KMS-11 (cell line): ENCODE measurements around the gene ARID1B.

ENCODE experiments used
- H2AFZ ChIP-seq: fragments of 200-600 bp; sonication (generic); 2 replicates; pipeline ENCODE4 v1.6.1; 2016; ENCODE audit warnings: antibody characterized with exemption, mixed run types, low read depth
- H3K27ac ChIP-seq: fragments of 200-600 bp; sonication (generic); 2 replicates; pipeline ENCODE4 v1.6.1; 2016; ENCODE audit warnings: mild to moderate bottlenecking, mixed run types
- H3K27me3 ChIP-seq: fragments of 200-600 bp; sonication (generic); 2 replicates; pipeline ENCODE4 v1.6.1; 2017; ENCODE audit warnings: mild to moderate bottlenecking, low read depth, mixed run types, moderate library complexity; ENCODE audit not compliant: insufficient read depth
- H3K36me3 ChIP-seq: fragments of 200-600 bp; sonication (generic); 2 replicates; pipeline ENCODE4 v1.6.1; 2017; ENCODE audit warnings: mild to moderate bottlenecking, mixed run types; ENCODE audit not compliant: insufficient read depth
- H3K4me1 ChIP-seq: fragments of 200-600 bp; sonication (generic); 2 replicates; pipeline ENCODE4 v1.6.1; 2016; ENCODE audit warnings: mild to moderate bottlenecking, low read depth, mixed run types; ENCODE audit not compliant: poor library complexity, severe bottlenecking
- H3K4me2 ChIP-seq: fragments of 200-600 bp; sonication (generic); 2 replicates; pipeline ENCODE4 v1.7.0; 2016; ENCODE audit warnings: mild to moderate bottlenecking, mixed run types
- H3K4me3 ChIP-seq: fragments of 200-600 bp; sonication (generic); IDR thresholded peaks from 2 replicates; pipeline ENCODE4 v1.6.1; 2017; ENCODE audit warnings: low read depth, low read length, mixed read lengths; ENCODE audit not compliant: insufficient read depth
- H3K79me2 ChIP-seq: fragments of 200-600 bp; sonication (generic); 2 replicates; pipeline ENCODE4 v1.6.1; 2016; ENCODE audit warnings: low read depth, mixed run types; ENCODE audit not compliant: insufficient read depth
- H3K9ac ChIP-seq: fragments of 200-600 bp; sonication (generic); 2 replicates; pipeline ENCODE4 v1.6.1; 2016; ENCODE audit warnings: mild to moderate bottlenecking, mixed run types
- H4K20me1 ChIP-seq: fragments of 200-600 bp; sonication (generic); 2 replicates; pipeline ENCODE4 v1.6.1; 2016; ENCODE audit warnings: mild to moderate bottlenecking, mixed run types; ENCODE audit not compliant: insufficient read depth
- CTCF ChIP-seq: fragments of 200-600 bp; sonication (generic); conservative IDR thresholded peaks from 2 replicates; pipeline ENCODE4 v1.6.1; 2017; ENCODE audit warnings: low read depth, mild to moderate bottlenecking, antibody characterized with exemption, low read length, moderate library complexity, mixed read lengths

ARID1B gene

GRCh38 chr6:157019733-157020132 lies 242.6 kb downstream of the ARID1B start:
- Histone ChIP-seq H2AFZ (no peak overlapping the region), H3K27ac (peak overlapping the region; percentile 99; the same call in 1 of the 2 replicates), H3K79me2 (peaks cover 73% of the 10 kb centered on the region), H3K4me3 (no peak overlapping the region), H3K4me1 (peaks cover 58% of the 10 kb centered on the region), H3K4me2 (peak overlapping the region; percentile 93), H4K20me1 (no peaks in the 10 kb centered on the region), H3K36me3 (no peaks in the 10 kb centered on the region), H3K9ac (no peak overlapping the region), H3K27me3 (no peaks in the 10 kb centered on the region)
- TF ChIP-seq CTCF, result no peak

- Histone ChIP-seq H3K4me2 (peak overlapping the region; percentile 93), H3K9ac (peak overlapping the region; percentile 96), H3K27ac (peak overlapping the region; percentile 99), H2AFZ (0 out of 2 replicates have a peak overlapping the region, but pooled peaks have one; percentile 30), H3K27me3 (no peaks in the 10 kb centered on the region), H4K20me1 (no peaks in the 10 kb centered on the region), H3K4me3 (no peak overlapping the region), H3K79me2 (peaks cover 77% of the 10 kb centered on the region), H3K36me3 (no peaks in the 10 kb centered on the region), H3K4me1 (peaks cover 58% of the 10 kb centered on the region)
- TF ChIP-seq CTCF, result no peak
Measured at GRCh38 chr6:157020398-157020797, 243.2 kb downstream of the ARID1B start.

DNA sequence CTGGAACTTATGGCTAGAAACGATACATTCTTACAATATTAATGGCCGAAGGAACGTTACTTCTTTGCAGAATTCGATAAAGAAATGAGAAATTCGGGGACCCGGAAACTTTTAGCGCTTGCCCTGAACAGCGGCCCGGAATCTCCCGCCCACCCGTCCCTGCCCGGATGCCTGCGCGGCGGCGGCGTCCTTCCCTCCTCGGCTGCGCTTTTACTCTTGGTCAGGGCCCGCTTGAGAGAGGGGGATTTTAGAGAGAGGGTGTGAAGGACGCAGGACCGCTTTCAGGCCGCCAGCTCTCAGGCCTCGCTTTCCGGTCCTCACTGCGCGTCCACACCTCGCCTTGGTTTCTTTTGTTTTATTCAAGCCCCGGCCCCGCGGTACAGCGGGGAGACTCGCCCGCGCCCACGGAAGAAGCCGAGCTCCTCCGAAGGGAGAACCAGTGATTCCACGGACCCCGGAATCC lies 243.7 kb downstream of the ARID1B start:
- Histone ChIP-seq H3K36me3 (no peaks in the 10 kb centered on the region), H2AFZ (peak overlapping the region; percentile 91), H3K27me3 (no peaks in the 10 kb centered on the region), H3K79me2 (peaks cover 77% of the 10 kb centered on the region), H3K27ac (peak overlapping the region; percentile 99), H4K20me1 (no peaks in the 10 kb centered on the region), H3K4me3 (no peak overlapping the region), H3K9ac (peak overlapping the region; percentile 96), H3K4me2 (peak overlapping the region; percentile 93), H3K4me1 (peaks cover 58% of the 10 kb centered on the region)
- no peak for TF ChIP-seq CTCF

- peaks cover 58% of the 10 kb centered on the region for H3K4me1 ChIP-seq
- peak overlapping the region; percentile 91 for H2AFZ ChIP-seq
- peak; percentile 26; the same call in 1 of the 2 replicates for TF ChIP-seq CTCF
- no peak overlapping the region for H3K4me3 ChIP-seq
- peak overlapping the region; percentile 93 for H3K4me2 ChIP-seq
- peaks cover 77% of the 10 kb centered on the region for H3K79me2 ChIP-seq
- H3K9ac ChIP-seq, result peak overlapping the region; percentile 96
- no peaks in the 10 kb centered on the region for H3K27me3 ChIP-seq
- H3K36me3 ChIP-seq, result no peaks in the 10 kb centered on the region
- H4K20me1 ChIP-seq, result no peaks in the 10 kb centered on the region
- H3K27ac ChIP-seq, result peak overlapping the region; percentile 99
Measured at GRCh38 chr6:157021344-157021992, 244.3 kb downstream of the ARID1B start.
